HepG2 (cell line): Measurements from ENCODE around the gene PYGO2. TPM values are rescaled to one million over a fixed set of nuclear protein-coding genes. Genes with fewer than 3 reads are reported as not detected.

Source experiments
- ELF4 ChIP-seq: sonication (generic); formaldehyde crosslinking; IDR thresholded peaks from 2 replicates; pipeline ENCODE4 v1.5.0; 2020; ENCODE audit warnings: missing genetic modification reagents, mild to moderate bottlenecking, moderate library complexity, borderline replicate concordance
- MEF2D ChIP-seq: sonication (generic); formaldehyde crosslinking; IDR thresholded peaks from 2 replicates; pipeline ENCODE4 v1.5.1; 2020; ENCODE audit warnings: mild to moderate bottlenecking, missing genetic modification reagents
- POLR2AphosphoS5 ChIP-seq: IDR thresholded peaks from 2 replicates; pipeline ENCODE4 v1.6.1; 2012; ENCODE audit warnings: low read depth, low read length
- RBFOX2 ChIP-seq: fragments of 200-400 bp; formaldehyde crosslinking; IDR thresholded peaks from 2 replicates; pipeline ENCODE4 v1.6.1; 2017; ENCODE audit warnings: low read depth, mild to moderate bottlenecking, low read length
- RFX5 ChIP-seq: IDR thresholded peaks from 2 replicates; pipeline ENCODE4 v1.6.1; 2011; ENCODE audit warnings: low read depth, low read length, improper control_type of control experiment
- RXRA ChIP-seq: sonication (generic); formaldehyde crosslinking; IDR thresholded peaks from 2 replicates; pipeline ENCODE4 v1.5.1; 2020; ENCODE audit warnings: missing genetic modification reagents
- ZNF451 ChIP-seq: sonication (generic); formaldehyde crosslinking; IDR thresholded peaks from 2 replicates; pipeline ENCODE4 v1.5.0; 2020; ENCODE audit warnings: mild to moderate bottlenecking, missing genetic modification reagents
- ZSCAN22 ChIP-seq: sonication (generic); formaldehyde crosslinking; IDR thresholded peaks from 2 replicates; pipeline ENCODE4 v1.4.0; 2020; ENCODE audit warnings: mild to moderate bottlenecking, missing genetic modification reagents
- polyA plus RNA-seq, 8 experiments: library from polyadenylated mRNA; depleted of rRNA in 3 of 8; stranded (reverse) in 7 of 8; unstranded in 1 of 8; fragments of >200 nt; fragmentation: Illumina TruSeq in 4 of 8; extraction: Trizol in 4 of 8; gene quantifications; 2 replicates each; pipeline versions ENCODE4 v1.2.1 to v1.2.3, GENCODE V29; 2011 to 2016; ENCODE audit warnings: low read depth in 4 of 8, missing spikeins in 1 of 8, mixed read lengths in 1 of 8; ENCODE audit not compliant: insufficient read depth in 1 of 8
- total RNA-seq, 5 experiments: library from RNA; depleted of rRNA; stranded (reverse); fragments of >200 nt; fragmentation: Illumina TruSeq; extraction: Trizol; gene quantifications; 2 replicates each; pipeline ENCODE4 v1.2.3, GENCODE V29; 2016; ENCODE audit warnings: low read depth in 1 of 5
- TF ChIP-seq, protein P1 (sequence below): sonication (generic); formaldehyde crosslinking; IDR thresholded peaks from 2 replicates; pipeline ENCODE4 v1.4.0; 2020; ENCODE audit warnings: missing genetic modification reagents, borderline replicate concordance
- TF ChIP-seq, protein P2 (sequence below): IDR thresholded peaks from 2 replicates; pipeline ENCODE4 v1.6.1; 2016; ENCODE audit warnings: mild to moderate bottlenecking, missing biosample characterization, missing genetic modification reagents
- TF ChIP-seq, protein P3 (sequence below): sonication (generic); formaldehyde crosslinking; IDR thresholded peaks from 2 replicates; pipeline ENCODE4 v1.4.0; 2020; ENCODE audit warnings: missing genetic modification reagents, borderline replicate concordance
- TF ChIP-seq, protein P4 (sequence below): sonication (generic); formaldehyde crosslinking; IDR thresholded peaks from 2 replicates; pipeline ENCODE4 v1.8.1; 2022; ENCODE audit warnings: mild to moderate bottlenecking, missing genetic modification reagents
- TF ChIP-seq, protein P5 (sequence below): sonication (generic); formaldehyde crosslinking; conservative IDR thresholded peaks from 2 replicates; pipeline ENCODE4 v1.4.0; 2020; ENCODE audit warnings: mild to moderate bottlenecking, missing genetic modification reagents, moderate library complexity
- TF ChIP-seq, protein P6 (sequence below): sonication (generic); formaldehyde crosslinking; IDR thresholded peaks from 2 replicates; pipeline ENCODE4 v1.4.0; 2020; ENCODE audit warnings: missing genetic modification reagents, mild to moderate bottlenecking, borderline replicate concordance

Gene PYGO2
- total and polyA plus RNA-seq, 2 of the 13 experiments (the other 11 are each of a cell fraction or from before 2014, with no cell fraction given): 20.3 to 21.8 TPM

DNA sequence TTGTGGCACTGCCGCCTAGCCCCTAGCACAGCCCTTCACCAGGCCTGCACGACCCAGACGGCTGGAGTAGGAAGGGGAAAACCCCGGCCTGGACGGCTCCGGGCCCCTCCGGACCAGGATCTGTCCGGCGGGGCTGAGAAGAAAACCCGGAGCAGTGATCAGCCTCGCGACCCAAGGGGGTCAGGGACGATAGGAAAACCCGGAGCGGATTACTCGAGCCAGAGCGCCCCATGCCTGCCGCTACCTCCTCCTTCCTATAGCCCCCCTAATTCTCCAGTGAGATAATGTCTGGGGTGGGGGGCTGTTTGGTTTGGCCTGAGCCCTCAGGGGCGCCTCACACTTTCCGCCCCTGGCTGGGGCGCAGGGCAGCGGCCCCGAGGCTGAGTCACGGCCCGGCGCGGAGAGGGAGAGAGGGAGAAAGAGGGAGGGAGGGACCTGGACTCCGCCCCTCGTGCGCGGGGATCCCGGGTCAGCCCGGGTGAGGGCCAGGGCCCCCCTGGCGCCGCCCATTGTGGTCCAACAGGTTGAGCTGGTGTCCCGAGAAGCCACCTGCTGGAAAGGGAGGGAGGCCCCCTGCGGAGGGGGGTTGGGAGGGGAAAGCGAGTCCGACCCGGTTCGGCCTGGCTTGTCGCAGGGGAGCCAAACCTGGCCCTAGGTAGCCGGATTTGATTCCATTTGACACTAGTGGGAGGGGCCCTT, 39.3 kb upstream of the PYGO2 start (continued):
- TF ChIP-seq, protein P1, sequence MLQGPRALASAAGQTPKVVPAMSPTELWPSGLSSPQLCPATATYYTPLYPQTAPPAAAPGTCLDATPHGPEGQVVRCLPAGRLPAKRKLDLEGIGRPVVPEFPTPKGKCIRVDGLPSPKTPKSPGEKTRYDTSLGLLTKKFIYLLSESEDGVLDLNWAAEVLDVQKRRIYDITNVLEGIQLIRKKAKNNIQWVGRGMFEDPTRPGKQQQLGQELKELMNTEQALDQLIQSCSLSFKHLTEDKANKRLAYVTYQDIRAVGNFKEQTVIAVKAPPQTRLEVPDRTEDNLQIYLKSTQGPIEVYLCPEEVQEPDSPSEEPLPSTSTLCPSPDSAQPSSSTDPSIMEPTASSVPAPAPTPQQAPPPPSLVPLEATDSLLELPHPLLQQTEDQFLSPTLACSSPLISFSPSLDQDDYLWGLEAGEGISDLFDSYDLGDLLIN: no peak
- TF ChIP-seq, protein P2, sequence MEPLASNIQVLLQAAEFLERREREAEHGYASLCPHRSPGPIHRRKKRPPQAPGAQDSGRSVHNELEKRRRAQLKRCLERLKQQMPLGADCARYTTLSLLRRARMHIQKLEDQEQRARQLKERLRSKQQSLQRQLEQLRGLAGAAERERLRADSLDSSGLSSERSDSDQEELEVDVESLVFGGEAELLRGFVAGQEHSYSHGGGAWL (CRISPR knock-in tag): peak; percentile 30; the same call in 1 of the 2 replicates
- TF ChIP-seq ZSCAN22 (CRISPR knock-in tag) (no peak), ELF4 (CRISPR knock-in tag) (0 out of 2 replicates have a peak, but pooled peaks have one; percentile 43), RBFOX2 (peak; percentile 88), POLR2AphosphoS5 (peak; percentile 76), RXRA (peak; percentile 100), ZNF451 (0 out of 2 replicates have a peak, but pooled peaks have one; percentile 28), MEF2D (CRISPR knock-in tag) (peak; percentile 45; the same call in 1 of the 2 replicates), RFX5 (peak; percentile 54; the same call in 1 of the 2 replicates)
- TF ChIP-seq, protein P3, sequence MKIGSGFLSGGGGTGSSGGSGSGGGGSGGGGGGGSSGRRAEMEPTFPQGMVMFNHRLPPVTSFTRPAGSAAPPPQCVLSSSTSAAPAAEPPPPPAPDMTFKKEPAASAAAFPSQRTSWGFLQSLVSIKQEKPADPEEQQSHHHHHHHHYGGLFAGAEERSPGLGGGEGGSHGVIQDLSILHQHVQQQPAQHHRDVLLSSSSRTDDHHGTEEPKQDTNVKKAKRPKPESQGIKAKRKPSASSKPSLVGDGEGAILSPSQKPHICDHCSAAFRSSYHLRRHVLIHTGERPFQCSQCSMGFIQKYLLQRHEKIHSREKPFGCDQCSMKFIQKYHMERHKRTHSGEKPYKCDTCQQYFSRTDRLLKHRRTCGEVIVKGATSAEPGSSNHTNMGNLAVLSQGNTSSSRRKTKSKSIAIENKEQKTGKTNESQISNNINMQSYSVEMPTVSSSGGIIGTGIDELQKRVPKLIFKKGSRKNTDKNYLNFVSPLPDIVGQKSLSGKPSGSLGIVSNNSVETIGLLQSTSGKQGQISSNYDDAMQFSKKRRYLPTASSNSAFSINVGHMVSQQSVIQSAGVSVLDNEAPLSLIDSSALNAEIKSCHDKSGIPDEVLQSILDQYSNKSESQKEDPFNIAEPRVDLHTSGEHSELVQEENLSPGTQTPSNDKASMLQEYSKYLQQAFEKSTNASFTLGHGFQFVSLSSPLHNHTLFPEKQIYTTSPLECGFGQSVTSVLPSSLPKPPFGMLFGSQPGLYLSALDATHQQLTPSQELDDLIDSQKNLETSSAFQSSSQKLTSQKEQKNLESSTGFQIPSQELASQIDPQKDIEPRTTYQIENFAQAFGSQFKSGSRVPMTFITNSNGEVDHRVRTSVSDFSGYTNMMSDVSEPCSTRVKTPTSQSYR (CRISPR knock-in tag): peak; percentile 75
- TF ChIP-seq, protein P4, sequence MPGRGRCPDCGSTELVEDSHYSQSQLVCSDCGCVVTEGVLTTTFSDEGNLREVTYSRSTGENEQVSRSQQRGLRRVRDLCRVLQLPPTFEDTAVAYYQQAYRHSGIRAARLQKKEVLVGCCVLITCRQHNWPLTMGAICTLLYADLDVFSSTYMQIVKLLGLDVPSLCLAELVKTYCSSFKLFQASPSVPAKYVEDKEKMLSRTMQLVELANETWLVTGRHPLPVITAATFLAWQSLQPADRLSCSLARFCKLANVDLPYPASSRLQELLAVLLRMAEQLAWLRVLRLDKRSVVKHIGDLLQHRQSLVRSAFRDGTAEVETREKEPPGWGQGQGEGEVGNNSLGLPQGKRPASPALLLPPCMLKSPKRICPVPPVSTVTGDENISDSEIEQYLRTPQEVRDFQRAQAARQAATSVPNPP (CRISPR knock-in tag): peak; percentile 59; the same call in 1 of the 2 replicates
- TF ChIP-seq, protein P5, sequence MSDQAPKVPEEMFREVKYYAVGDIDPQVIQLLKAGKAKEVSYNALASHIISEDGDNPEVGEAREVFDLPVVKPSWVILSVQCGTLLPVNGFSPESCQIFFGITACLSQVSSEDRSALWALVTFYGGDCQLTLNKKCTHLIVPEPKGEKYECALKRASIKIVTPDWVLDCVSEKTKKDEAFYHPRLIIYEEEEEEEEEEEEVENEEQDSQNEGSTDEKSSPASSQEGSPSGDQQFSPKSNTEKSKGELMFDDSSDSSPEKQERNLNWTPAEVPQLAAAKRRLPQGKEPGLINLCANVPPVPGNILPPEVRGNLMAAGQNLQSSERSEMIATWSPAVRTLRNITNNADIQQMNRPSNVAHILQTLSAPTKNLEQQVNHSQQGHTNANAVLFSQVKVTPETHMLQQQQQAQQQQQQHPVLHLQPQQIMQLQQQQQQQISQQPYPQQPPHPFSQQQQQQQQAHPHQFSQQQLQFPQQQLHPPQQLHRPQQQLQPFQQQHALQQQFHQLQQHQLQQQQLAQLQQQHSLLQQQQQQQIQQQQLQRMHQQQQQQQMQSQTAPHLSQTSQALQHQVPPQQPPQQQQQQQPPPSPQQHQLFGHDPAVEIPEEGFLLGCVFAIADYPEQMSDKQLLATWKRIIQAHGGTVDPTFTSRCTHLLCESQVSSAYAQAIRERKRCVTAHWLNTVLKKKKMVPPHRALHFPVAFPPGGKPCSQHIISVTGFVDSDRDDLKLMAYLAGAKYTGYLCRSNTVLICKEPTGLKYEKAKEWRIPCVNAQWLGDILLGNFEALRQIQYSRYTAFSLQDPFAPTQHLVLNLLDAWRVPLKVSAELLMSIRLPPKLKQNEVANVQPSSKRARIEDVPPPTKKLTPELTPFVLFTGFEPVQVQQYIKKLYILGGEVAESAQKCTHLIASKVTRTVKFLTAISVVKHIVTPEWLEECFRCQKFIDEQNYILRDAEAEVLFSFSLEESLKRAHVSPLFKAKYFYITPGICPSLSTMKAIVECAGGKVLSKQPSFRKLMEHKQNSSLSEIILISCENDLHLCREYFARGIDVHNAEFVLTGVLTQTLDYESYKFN (CRISPR knock-in tag): peak; percentile 93
- TF ChIP-seq, protein P6, sequence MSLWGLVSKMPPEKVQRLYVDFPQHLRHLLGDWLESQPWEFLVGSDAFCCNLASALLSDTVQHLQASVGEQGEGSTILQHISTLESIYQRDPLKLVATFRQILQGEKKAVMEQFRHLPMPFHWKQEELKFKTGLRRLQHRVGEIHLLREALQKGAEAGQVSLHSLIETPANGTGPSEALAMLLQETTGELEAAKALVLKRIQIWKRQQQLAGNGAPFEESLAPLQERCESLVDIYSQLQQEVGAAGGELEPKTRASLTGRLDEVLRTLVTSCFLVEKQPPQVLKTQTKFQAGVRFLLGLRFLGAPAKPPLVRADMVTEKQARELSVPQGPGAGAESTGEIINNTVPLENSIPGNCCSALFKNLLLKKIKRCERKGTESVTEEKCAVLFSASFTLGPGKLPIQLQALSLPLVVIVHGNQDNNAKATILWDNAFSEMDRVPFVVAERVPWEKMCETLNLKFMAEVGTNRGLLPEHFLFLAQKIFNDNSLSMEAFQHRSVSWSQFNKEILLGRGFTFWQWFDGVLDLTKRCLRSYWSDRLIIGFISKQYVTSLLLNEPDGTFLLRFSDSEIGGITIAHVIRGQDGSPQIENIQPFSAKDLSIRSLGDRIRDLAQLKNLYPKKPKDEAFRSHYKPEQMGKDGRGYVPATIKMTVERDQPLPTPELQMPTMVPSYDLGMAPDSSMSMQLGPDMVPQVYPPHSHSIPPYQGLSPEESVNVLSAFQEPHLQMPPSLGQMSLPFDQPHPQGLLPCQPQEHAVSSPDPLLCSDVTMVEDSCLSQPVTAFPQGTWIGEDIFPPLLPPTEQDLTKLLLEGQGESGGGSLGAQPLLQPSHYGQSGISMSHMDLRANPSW (CRISPR knock-in tag): 0 out of 2 replicates have a peak, but pooled peaks have one; percentile 24
